ENCODE measurements around the gene AXIN1.

- TF ChIP-seq CTCF (IDR thresholded peaks at IDR 0.05) (no peak), POLR2A (IDR thresholded peaks at IDR 0.05) (no peak)
These were observed 72.5 kb downstream of the AXIN1 start for GRCh38 chr16:280005-280460.
